ENCODE results near the gene ENTPD2.

ENTPD2 gene

GRCh38 chr9:137049544-137050449, 4.1 kb downstream of the ENTPD2 start:
- H3K4me3 ChIP-seq (ENCODE audit: low read depth in 1 of 2, low read length in 2 of 2) = no peak overlapping the region
- no peaks in the 10 kb centered on the region for H3K36me3 ChIP-seq (ENCODE audit: insufficient read depth, low read length)
- peaks cover 5 to 74% of the 10 kb centered on the region in 2 donors for H3K27me3 ChIP-seq (ENCODE audit: control insufficient read depth in 1 of 2, insufficient read depth in 2 of 2, low read length in 2 of 2)
- no peak overlapping the region for H3K27ac ChIP-seq (ENCODE audit: low read depth, low read length)
- H3K9ac ChIP-seq (ENCODE audit: low read length) = no peak overlapping the region
- H3K9me3 ChIP-seq (ENCODE audit: low read length) = no peaks in the 10 kb centered on the region
- peaks cover 12% of the 10 kb centered on the region for H3K4me1 ChIP-seq (ENCODE audit: insufficient read depth, low read length)

- Histone ChIP-seq H3K9ac (ENCODE audit: low read length) (no peak overlapping the region), H3K36me3 (ENCODE audit: insufficient read depth, low read length) (no peaks in the 10 kb centered on the region), H3K27me3 (ENCODE audit: control insufficient read depth in 1 of 2, insufficient read depth in 2 of 2, low read length in 2 of 2) (peaks cover 5 to 66% of the 10 kb centered on the region in 2 donors), H3K9me3 (ENCODE audit: low read length) (no peaks in the 10 kb centered on the region), H3K4me3 (ENCODE audit: low read depth in 1 of 2, low read length in 2 of 2) (no peak overlapping the region), H3K4me1 (ENCODE audit: insufficient read depth, low read length) (peaks cover 10% of the 10 kb centered on the region), H3K27ac (ENCODE audit: low read depth, low read length) (no peak overlapping the region)
These were observed 5.0 kb downstream of the ENTPD2 start for GRCh38 chr9:137048655-137049543.

DNA sequence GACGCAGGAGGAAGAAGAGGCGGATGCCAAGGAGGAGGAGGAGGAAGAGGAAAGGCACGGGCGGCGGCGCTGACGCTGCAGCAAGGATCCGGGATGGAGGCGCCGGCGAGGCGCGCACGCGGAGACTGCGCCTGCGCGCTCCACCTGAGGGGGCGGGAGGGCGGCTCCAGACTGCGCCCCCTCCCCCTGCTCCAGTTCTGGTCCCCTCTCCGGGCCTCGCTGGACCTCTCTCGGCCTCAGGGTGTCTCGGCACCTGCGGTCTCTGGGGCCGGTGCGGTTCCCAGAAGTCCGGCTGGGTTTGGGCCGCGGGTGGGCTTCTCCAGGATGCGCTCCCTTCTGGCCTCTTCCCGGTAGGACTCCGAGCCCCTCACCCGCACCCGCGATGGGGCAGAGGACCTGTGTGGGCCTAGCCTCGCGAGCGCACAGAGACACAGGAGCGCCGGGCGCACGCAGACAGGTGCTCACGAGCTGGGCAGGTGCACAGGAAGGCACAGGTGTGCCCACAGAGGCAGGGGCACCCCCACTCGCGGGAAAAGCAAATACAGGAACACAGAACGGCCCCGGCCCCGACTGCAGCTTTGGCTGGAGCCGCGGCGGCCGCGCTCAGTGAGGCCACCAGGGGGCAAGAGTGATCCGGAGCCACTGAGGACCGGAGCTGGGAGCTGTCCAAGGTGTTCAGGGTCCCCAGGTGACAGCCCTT, 7.6 kb downstream of the ENTPD2 start, which contains the start of gene NPDC1:
TSS of gene NPDC1 (minus strand) at position 90 of the 700 bp plus-strand sequence. CDS start 188 bp downstream, outside the sequence.
- no peak within 1 kb of the TSS for H3K9ac ChIP-seq (ENCODE audit: low read length)
- H3K4me1 ChIP-seq (ENCODE audit: insufficient read depth, low read length) = peaks cover 10% of the 10 kb centered on the region
- peak within 1 kb of the TSS; percentile 42 for H3K27ac ChIP-seq (ENCODE audit: low read depth, low read length)
- no peaks in the 10 kb centered on the region for H3K9me3 ChIP-seq (ENCODE audit: low read length)
- H3K36me3 ChIP-seq (ENCODE audit: insufficient read depth, low read length) = no peaks in the 10 kb centered on the region
- H3K27me3 ChIP-seq (ENCODE audit: control insufficient read depth in 1 of 2, insufficient read depth in 2 of 2, low read length in 2 of 2) = peaks cover 5 to 40% of the 10 kb centered on the region in 2 donors
- peak within 1 kb of the TSS; percentile 62 to 74 for H3K4me3 ChIP-seq (ENCODE audit: low read depth in 1 of 2, low read length in 2 of 2)

DNA sequence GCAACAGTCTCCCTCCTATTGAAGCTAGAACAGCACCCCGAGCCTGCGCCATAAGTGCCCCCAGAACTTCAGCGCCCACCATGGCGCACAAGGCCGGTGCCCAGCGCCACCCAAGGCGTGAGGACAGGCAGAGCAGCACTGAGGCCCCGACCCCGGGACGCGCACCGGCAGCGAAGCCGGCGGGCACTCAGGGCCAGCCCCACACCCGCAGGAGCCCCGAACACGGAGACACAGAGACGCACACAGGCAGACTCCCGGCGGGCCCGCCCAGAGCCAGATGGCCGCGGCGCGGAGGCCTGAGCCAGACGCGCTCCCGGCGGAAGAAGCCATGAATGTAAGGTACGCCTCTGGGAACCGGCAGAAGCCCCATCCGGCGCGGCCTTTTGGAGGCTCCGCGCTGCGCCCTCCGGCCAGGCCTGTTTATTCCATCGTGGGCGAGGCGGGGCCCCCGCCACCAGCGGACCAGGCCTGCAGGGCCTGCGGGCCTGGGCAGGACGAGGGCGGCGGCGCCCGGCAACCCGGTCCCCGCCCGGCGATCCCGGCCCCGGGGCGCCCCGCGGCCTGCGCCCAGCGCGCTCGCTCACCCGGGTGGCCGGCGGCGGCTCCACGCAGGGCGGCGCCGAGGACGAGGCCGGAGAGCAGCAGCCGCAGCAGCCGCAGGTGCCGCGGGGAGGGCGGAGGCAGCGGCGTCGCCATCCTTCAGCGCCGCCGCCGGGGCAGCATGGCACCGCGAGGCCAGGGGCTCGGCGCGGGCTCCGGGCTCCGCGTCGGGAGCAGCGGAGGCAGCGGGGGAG, 8.4 kb downstream of the ENTPD2 start:
- Histone ChIP-seq H3K4me1 (ENCODE audit: insufficient read depth, low read length) (peaks cover 10% of the 10 kb centered on the region), H3K27me3 (ENCODE audit: control insufficient read depth in 1 of 2, insufficient read depth in 2 of 2, low read length in 2 of 2) (peaks cover 5 to 32% of the 10 kb centered on the region in 2 donors), H3K4me3 (ENCODE audit: low read depth in 1 of 2, low read length in 2 of 2) (peak overlapping the region; percentile 62 to 74), H3K9me3 (ENCODE audit: low read length) (no peaks in the 10 kb centered on the region), H3K27ac (ENCODE audit: low read depth, low read length) (peak overlapping the region; percentile 42), H3K36me3 (ENCODE audit: insufficient read depth, low read length) (no peaks in the 10 kb centered on the region), H3K9ac (ENCODE audit: low read length) (no peak overlapping the region)

GRCh38 chr9:137044502-137045177, 9.2 kb downstream of the ENTPD2 start:
- H3K9me3 ChIP-seq (ENCODE audit: low read length) = no peaks in the 10 kb centered on the region
- H3K27me3 ChIP-seq (ENCODE audit: control insufficient read depth in 1 of 2, insufficient read depth in 2 of 2, low read length in 2 of 2) = peaks cover 3 to 24% of the 10 kb centered on the region in 2 donors
- H3K9ac ChIP-seq (ENCODE audit: low read length) = no peak overlapping the region
- H3K4me3 ChIP-seq (ENCODE audit: low read depth in 1 of 2, low read length in 2 of 2) = peak overlapping the region; percentile 61 to 62
- H3K36me3 ChIP-seq (ENCODE audit: insufficient read depth, low read length) = no peaks in the 10 kb centered on the region
- no peak overlapping the region for H3K27ac ChIP-seq (ENCODE audit: low read depth, low read length)
- H3K4me1 ChIP-seq (ENCODE audit: insufficient read depth, low read length) = peaks cover 10% of the 10 kb centered on the region

DNA sequence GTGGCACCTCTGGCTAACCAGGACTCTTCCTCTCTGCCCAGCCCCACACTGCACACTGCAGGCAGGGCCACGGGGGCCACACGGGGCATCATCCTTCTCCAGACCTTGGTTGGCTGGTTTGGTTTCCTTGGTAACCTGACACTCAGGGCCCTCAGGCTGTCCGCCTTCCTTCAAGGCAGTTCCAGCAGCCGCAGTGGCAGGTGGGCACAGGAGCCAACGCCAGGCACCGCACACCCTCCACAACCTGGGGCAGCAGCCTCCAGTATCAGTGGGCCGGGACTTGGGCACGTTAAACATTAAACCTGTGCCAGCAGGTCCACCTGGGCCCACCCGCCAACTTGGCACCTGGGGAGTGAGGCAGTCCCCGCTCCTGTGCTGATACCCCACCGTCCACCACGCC, 9.8 kb downstream of the ENTPD2 start:
- Histone ChIP-seq H3K4me3 (ENCODE audit: low read depth in 1 of 2, low read length in 2 of 2) (no peak overlapping the region), H3K27me3 (ENCODE audit: control insufficient read depth in 1 of 2, insufficient read depth in 2 of 2, low read length in 2 of 2) (peaks cover 0 to 18% of the 10 kb centered on the region in 2 donors), H3K9me3 (ENCODE audit: low read length) (no peaks in the 10 kb centered on the region), H3K9ac (ENCODE audit: low read length) (no peak overlapping the region), H3K4me1 (ENCODE audit: insufficient read depth, low read length) (peaks cover 10% of the 10 kb centered on the region), H3K36me3 (ENCODE audit: insufficient read depth, low read length) (peaks cover 4% of the 10 kb centered on the region), H3K27ac (ENCODE audit: low read depth, low read length) (no peak overlapping the region)

DNA sequence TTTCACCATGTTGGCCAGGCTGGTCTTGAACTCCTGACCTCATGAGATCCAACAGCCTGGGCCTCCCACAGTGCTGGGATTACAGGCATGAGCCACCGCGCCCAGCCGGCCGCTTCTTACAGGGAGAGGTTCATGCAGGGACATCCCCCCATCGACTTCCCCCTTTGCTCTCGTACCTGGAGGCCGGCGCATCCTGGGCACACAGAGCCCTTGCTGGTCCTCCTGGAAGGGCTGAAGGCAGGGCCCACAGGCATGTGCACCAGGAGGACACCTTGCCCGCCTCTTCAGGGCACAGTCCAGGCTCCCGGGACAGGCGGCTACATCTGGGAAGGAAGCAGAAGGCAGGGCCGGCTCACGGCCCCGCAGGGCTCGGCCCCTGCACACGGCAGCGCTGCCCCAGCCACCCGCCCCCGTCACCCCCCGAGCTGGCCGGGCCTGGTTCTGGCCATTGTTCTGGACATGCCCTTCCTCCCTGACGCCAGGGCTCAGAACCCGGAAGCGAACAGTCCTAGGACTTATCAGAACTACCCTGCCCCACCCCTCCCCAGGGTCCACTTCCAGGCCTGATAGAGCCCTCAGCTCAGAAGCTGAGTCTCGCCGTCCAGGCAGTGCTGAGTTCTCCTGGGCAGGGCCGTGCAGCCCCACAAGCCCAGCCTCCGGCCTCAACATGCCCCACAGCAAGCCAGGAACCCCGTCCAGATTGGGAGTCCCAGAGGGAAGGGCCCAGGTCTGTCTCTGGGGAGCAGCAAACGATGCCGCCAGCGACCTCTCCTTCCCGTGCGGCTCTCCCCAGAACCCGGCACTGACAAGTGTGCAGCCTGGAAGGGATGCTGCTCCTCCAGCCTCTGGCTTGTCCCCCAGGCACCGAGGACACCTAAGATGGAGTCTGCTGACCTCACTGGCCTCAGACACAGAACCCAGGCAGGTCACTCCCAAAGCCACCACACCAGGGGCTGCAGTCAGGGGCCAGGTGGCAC, 10.8 kb downstream of the ENTPD2 start:
- H3K36me3 ChIP-seq (ENCODE audit: insufficient read depth, low read length) = peaks cover 9% of the 10 kb centered on the region
- no peak overlapping the region for H3K9ac ChIP-seq (ENCODE audit: low read length)
- H3K27me3 ChIP-seq (ENCODE audit: control insufficient read depth in 1 of 2, insufficient read depth in 2 of 2, low read length in 2 of 2) = peaks cover 0 to 13% of the 10 kb centered on the region in 2 donors
- no peak overlapping the region for H3K27ac ChIP-seq (ENCODE audit: low read depth, low read length)
- H3K4me1 ChIP-seq (ENCODE audit: insufficient read depth, low read length) = peaks cover 10% of the 10 kb centered on the region
- H3K4me3 ChIP-seq (ENCODE audit: low read depth in 1 of 2, low read length in 2 of 2) = no peak overlapping the region
- no peaks in the 10 kb centered on the region for H3K9me3 ChIP-seq (ENCODE audit: low read length)

GRCh38 chr9:137041124-137041523, 12.7 kb downstream of the ENTPD2 start:
- no peak overlapping the region for H3K4me3 ChIP-seq (ENCODE audit: low read depth in 1 of 2, low read length in 2 of 2)
- H3K27me3 ChIP-seq (ENCODE audit: control insufficient read depth in 1 of 2, insufficient read depth in 2 of 2, low read length in 2 of 2) = no peaks in the 10 kb centered on the region
- no peak overlapping the region for H3K27ac ChIP-seq (ENCODE audit: low read depth, low read length)

DNA sequence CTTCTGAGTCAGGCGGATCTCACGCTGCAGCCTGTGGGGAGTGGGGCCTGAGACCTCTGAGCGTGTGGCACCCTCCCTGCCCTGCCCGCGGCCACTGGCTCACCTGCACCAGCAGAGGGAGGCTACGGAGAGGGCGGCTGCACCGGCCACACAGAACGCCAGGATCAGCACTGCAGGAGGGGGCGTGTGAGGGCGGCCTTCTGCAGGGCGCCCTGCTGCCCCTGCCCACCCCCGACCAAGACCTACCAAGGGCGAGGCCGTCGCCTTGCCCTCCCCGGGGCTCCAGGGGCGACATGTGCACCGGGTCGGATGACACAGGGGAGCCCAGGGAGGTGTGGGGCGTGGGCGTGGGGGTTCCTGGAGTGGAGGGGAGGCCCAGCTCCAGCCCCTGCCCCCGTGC, 13.3 kb downstream of the ENTPD2 start:
- H3K36me3 ChIP-seq (ENCODE audit: insufficient read depth, low read length) = peaks cover 9% of the 10 kb centered on the region
- peaks cover 0 to 3% of the 10 kb centered on the region in 2 donors for H3K27me3 ChIP-seq (ENCODE audit: control insufficient read depth in 1 of 2, insufficient read depth in 2 of 2, low read length in 2 of 2)
- no peak overlapping the region for H3K27ac ChIP-seq (ENCODE audit: low read depth, low read length)
- H3K9me3 ChIP-seq (ENCODE audit: low read length) = no peaks in the 10 kb centered on the region
- H3K9ac ChIP-seq (ENCODE audit: low read length) = no peak overlapping the region
- H3K4me1 ChIP-seq (ENCODE audit: insufficient read depth, low read length) = peaks cover 10% of the 10 kb centered on the region
- H3K4me3 ChIP-seq (ENCODE audit: low read depth in 1 of 2, low read length in 2 of 2) = no peak overlapping the region

More at GRCh38 chr9:137041124-137041523, 12.7 kb downstream of the ENTPD2 start:
- Histone ChIP-seq H3K36me3 (ENCODE audit: insufficient read depth, low read length) (peaks cover 9% of the 10 kb centered on the region), H3K9ac (ENCODE audit: low read length) (no peak overlapping the region), H3K9me3 (ENCODE audit: low read length) (no peaks in the 10 kb centered on the region), H3K4me1 (ENCODE audit: insufficient read depth, low read length) (peaks cover 10% of the 10 kb centered on the region)
